ENCODE measurements around the gene TASP1. TPM values are rescaled to one million over a fixed set of nuclear protein-coding genes. Genes with fewer than 3 reads are reported as not detected.

TASP1 gene
- total RNA-seq, 1 experiment from 2014 or later, result 9.5 TPM

GRCh38 chr20:13525225-13525940 lies 113.3 kb downstream of the TASP1 start:
- no peak overlapping the region for H3K9ac ChIP-seq (ENCODE audit: extremely low read depth, insufficient read length, low read length)
- H4K5ac ChIP-seq (ENCODE audit: insufficient read length, low read depth, low read length), result no peak overlapping the region
- no peak overlapping the region for H2AFZ ChIP-seq (ENCODE audit: low read length)
- H3K27me3 ChIP-seq (ENCODE audit: insufficient read depth, low read length), result no peaks in the 10 kb centered on the region
- no peak overlapping the region for H2BK15ac ChIP-seq (ENCODE audit: low read depth, low read length)
- H3K14ac ChIP-seq (ENCODE audit: insufficient read depth, low read length), result no peak overlapping the region
- H3K27ac ChIP-seq (ENCODE audit: insufficient read length, low read depth, low read length), result no peak overlapping the region
- H3T11ph ChIP-seq (ENCODE audit: low read length), result no peak overlapping the region
- Mint-ChIP-seq H3K36me3 (ENCODE audit: insufficient read depth in 1 of 3, low read depth in 3 of 3) (peaks cover 7 to 13% (median 9%) of the 10 kb centered on the region in 3 experiments; a peak in 6 of 7 replicates), H3K4me1 (no peaks in the 10 kb centered on the region), H3K9me3 (no peaks in the 10 kb centered on the region), H3K27ac (no peak overlapping the region; a peak in 1 of 7 replicates), H3K4me3 (no peak overlapping the region), H3K27me3 (ENCODE audit: low read depth) (no peaks in the 10 kb centered on the region)
- no peaks in the 10 kb centered on the region for H3K4me1 ChIP-seq (ENCODE audit: insufficient read depth, low read length)
- no peak for TF ChIP-seq CTCF (conservative IDR thresholded peaks at IDR 0.05)
- no peak overlapping the region for H3K23ac ChIP-seq (ENCODE audit: insufficient read length, low read depth, low read length)
- H2AK5ac ChIP-seq (ENCODE audit: insufficient read length, low read length), result no peak overlapping the region
- H3K23me2 ChIP-seq (ENCODE audit: insufficient read length, low read depth, low read length, poor library complexity, severe bottlenecking), result no peaks in the 10 kb centered on the region
- H3K79me2 ChIP-seq (ENCODE audit: insufficient read depth, low read length), result no peaks in the 10 kb centered on the region
- H3K56ac ChIP-seq (ENCODE audit: insufficient read length, low read depth, low read length), result no peak overlapping the region
- H3K18ac ChIP-seq (ENCODE audit: insufficient read length, low read depth, low read length), result no peak overlapping the region
- no peak overlapping the region for H2BK12ac ChIP-seq (ENCODE audit: insufficient read length, low read depth, low read length)
- no peaks in the 10 kb centered on the region for H3K79me1 ChIP-seq (ENCODE audit: insufficient read depth, low read depth, low read length, poor library complexity, severe bottlenecking)
- no peak overlapping the region for H3K4me2 ChIP-seq (ENCODE audit: insufficient read depth, insufficient read length, low read length)
- H2BK120ac ChIP-seq (ENCODE audit: low read depth, low read length, poor library complexity, severe bottlenecking), result no peak overlapping the region
- H3K4ac ChIP-seq (ENCODE audit: low read depth, low read length), result no peak overlapping the region
- no peak overlapping the region for H4K8ac ChIP-seq (replicated peaks; ENCODE audit: insufficient read length, low read depth, low read length)
- no peaks in the 10 kb centered on the region for H4K20me1 ChIP-seq (ENCODE audit: control insufficient read depth, insufficient read depth, insufficient read length)
- H2BK20ac ChIP-seq (ENCODE audit: low read depth, low read length, poor library complexity, severe bottlenecking), result no peak overlapping the region
- no peak for DNase-seq
- H2BK5ac ChIP-seq (ENCODE audit: insufficient read length, low read length), result no peak overlapping the region
- no CpG with 5 or more reads among the region's 4 CpGs for WGBS (ENCODE audit: extremely low coverage, insufficient read length, low lambda C conversion rate)
- H4K91ac ChIP-seq (ENCODE audit: insufficient read length, low read depth, low read length), result no peak overlapping the region
- no peaks in the 10 kb centered on the region for H3K9me3 ChIP-seq (ENCODE audit: control insufficient read depth, low read depth, low read length)

Data from H9 (cell line).